GM04504 (cell line): ENCODE data around the gene TYROBP.
"Not testable (repeated sequence)": the region's sequence is repeated elsewhere in the genome, so short reads cannot be mapped to it uniquely, and the experiment has no call there.

Experiments
- DNase-seq: peaks from one replicate; pipeline ENCODE4 v3.0.0-alpha.2; 2012; ENCODE audit warnings: low read depth

TYROBP gene

GRCh38 chr19:35908010-35908441 is at the start of gene TYROBP:
TYROBP (minus strand) TSS chr19:35908295; CDS start chr19:35908228, 67 bp downstream.
- DNase-seq, result no peak

- DNase-seq, result not testable (repeated sequence)
Measured at GRCh38 chr19:35957411-35957810, 49.3 kb upstream of the TYROBP start.

GRCh38 chr19:35955881-35956634 is 48.0 kb upstream of the TYROBP start:
- DNase-seq, result no peak

GRCh38 chr19:35949131-35949530 is 41.0 kb upstream of the TYROBP start:
- no peak for DNase-seq

GRCh38 chr19:35946203-35946602 is 38.1 kb upstream of the TYROBP start:
- no peak for DNase-seq

GRCh38 chr19:35945121-35945790 is 37.2 kb upstream of the TYROBP start:
- DNase-seq, result no peak

GRCh38 chr19:35944556-35944955 is 36.5 kb upstream of the TYROBP start:
- DNase-seq, result no peak

GRCh38 chr19:35943321-35944301 is 35.5 kb upstream of the TYROBP start:
- DNase-seq, result no peak

GRCh38 chr19:35942235-35942634 is 34.1 kb upstream of the TYROBP start:
- DNase-seq, result no peak

- DNase-seq, result no peak
Measured at GRCh38 chr19:35940839-35941238, 32.7 kb upstream of the TYROBP start.

- no peak for DNase-seq
Measured at GRCh38 chr19:35940078-35940775, 32.1 kb upstream of the TYROBP start.

- DNase-seq, result no peak
Measured at GRCh38 chr19:35939307-35940077, 31.4 kb upstream of the TYROBP start.

GRCh38 chr19:35938282-35939224 is 30.5 kb upstream of the TYROBP start:
- no peak for DNase-seq

- DNase-seq, result no peak
Measured at GRCh38 chr19:35937345-35938281, 29.5 kb upstream of the TYROBP start.

- no peak for DNase-seq
Measured at GRCh38 chr19:35936738-35937268, 28.7 kb upstream of the TYROBP start.

- no peak for DNase-seq
Measured at GRCh38 chr19:35935911-35936737, 28.0 kb upstream of the TYROBP start, which contains the start of gene LRFN3. LRFN3 (plus strand) TSS chr19:35936374; CDS start chr19:35939426, 3,052 bp downstream.

GRCh38 chr19:35932291-35932936 is 24.3 kb upstream of the TYROBP start:
- DNase-seq, result no peak
